Measurements from ENCODE around the gene HSD17B12. TPM values are rescaled to one million over a fixed set of nuclear protein-coding genes. Genes with fewer than 3 reads are reported as not detected.

The HSD17B12 gene
- total and polyA plus RNA-seq, 2 of the 13 experiments (the other 11 are each of a cell fraction or from before 2014, with no cell fraction given) = 50.3 to 117 TPM

GRCh38 chr11:43803766-43804165 is 123.2 kb downstream of the HSD17B12 start:
- H3K27ac ChIP-seq (ENCODE audit: extremely low read length, insufficient read depth, low read length) = no peak overlapping the region
- H3K36me3 ChIP-seq (replicated peaks in 1 of 2; ENCODE audit: control insufficient read depth in 1 of 2, insufficient read depth in 2 of 2, low read length in 2 of 2) = peaks cover 2 to 19% of the 10 kb centered on the region in 2 experiments; a peak in 3 of 5 replicates
- CTCF ChIA-PET (ENCODE audit: low intra/inter-chr PET ratio, low total read pairs) = no interaction called here
- H3K79me2 ChIP-seq (ENCODE audit: insufficient read depth, low read length) = no peaks in the 10 kb centered on the region
- BruUV-seq (replicated peaks) = no TSS peak
- no peak overlapping the region for H3K4me2 ChIP-seq (ENCODE audit: low read depth, low read length)
- H3K4me1 ChIP-seq (ENCODE audit: insufficient read depth, low read length) = no peaks in the 10 kb centered on the region
- intact Hi-C loops (cut with micrococcal nuclease; ENCODE audit: unreplicated experiment) (no loop called here), in situ Hi-C loops (cut with HindIII; ENCODE audit: extremely low pct_ligation_motif_present, low pct_unique_long_range_greater_than_20kb) (no loop called here)
- H3K9ac ChIP-seq (ENCODE audit: insufficient read depth, low read depth, low read length) = no peak overlapping the region
- WGBS (ENCODE audit: low lambda C conversion rate) = 95% methylated on average over 3 of the region's 3 CpGs
- no peak for TF ChIP-seq TMF1 (CRISPR knock-in tag; IDR thresholded peaks at IDR 0.05; ENCODE audit: low read depth)
- no peak for TF ChIP-seq ZNF569 (CRISPR knock-in tag; IDR thresholded peaks at IDR 0.05; ENCODE audit: borderline replicate concordance)
- no peak for TF ChIP-seq SCMH1 (CRISPR knock-in tag; IDR thresholded peaks at IDR 0.05; ENCODE audit: borderline replicate concordance)
- no peak for TF ChIP-seq MXD3 (CRISPR knock-in tag; IDR thresholded peaks at IDR 0.05)
- no peak for TF ChIP-seq ZNF256 (CRISPR knock-in tag; conservative IDR thresholded peaks at IDR 0.05)
- no peak for TF ChIP-seq ZSCAN25 (CRISPR knock-in tag; IDR thresholded peaks at IDR 0.05)
- TF ChIP-seq HIC2 (CRISPR knock-in tag; IDR thresholded peaks at IDR 0.05; ENCODE audit: low read depth) = no peak
- no peak for TF ChIP-seq ZNF605 (CRISPR knock-in tag; IDR thresholded peaks at IDR 0.05)
- no peak for TF ChIP-seq ZNF335 (CRISPR knock-in tag; IDR thresholded peaks at IDR 0.05)
- no peak for TF ChIP-seq ZNF850 (CRISPR knock-in tag; conservative IDR thresholded peaks at IDR 0.05)
- no peak for TF ChIP-seq POLR2AphosphoS5 (IDR thresholded peaks at IDR 0.05; ENCODE audit: low read depth, low read length)
- no peak for TF ChIP-seq HBP1 (CRISPR knock-in tag; IDR thresholded peaks at IDR 0.05; ENCODE audit: low read depth)
- TF ChIP-seq ATF1 (CRISPR knock-in tag; IDR thresholded peaks at IDR 0.05) = no peak
- no peak for TF ChIP-seq HOXA7 (CRISPR knock-in tag; IDR thresholded peaks at IDR 0.05)
- TF ChIP-seq HDAC2 (CRISPR knock-in tag; IDR thresholded peaks at IDR 0.05) = no peak
- TF ChIP-seq ZNF768 (CRISPR knock-in tag; IDR thresholded peaks at IDR 0.05) = no peak
- POLR2A ChIA-PET = no interaction called here
- H2AFZ ChIP-seq (ENCODE audit: low read length) = no peak overlapping the region
- DNase-seq (ENCODE audit: low spot score) (no peak), FAIRE-seq (no peak), ATAC-seq (no peak)
- H3K9me3 ChIP-seq (ENCODE audit: low read length) = no peaks in the 10 kb centered on the region
- no peak overlapping the region for H3K4me3 ChIP-seq (replicated peaks in 1 of 3; ENCODE audit: insufficient read depth in 1 of 3, low read depth in 2 of 3, low read length in 3 of 3)
- no peaks in the 10 kb centered on the region for H4K20me1 ChIP-seq (ENCODE audit: insufficient read depth, low read length)
- no peaks in the 10 kb centered on the region for H3K27me3 ChIP-seq (ENCODE audit: control insufficient read depth in 1 of 2, insufficient read depth in 2 of 2, low read length in 2 of 2)
